ENCODE data around the gene DEFB125.

Gene DEFB125, protein sequence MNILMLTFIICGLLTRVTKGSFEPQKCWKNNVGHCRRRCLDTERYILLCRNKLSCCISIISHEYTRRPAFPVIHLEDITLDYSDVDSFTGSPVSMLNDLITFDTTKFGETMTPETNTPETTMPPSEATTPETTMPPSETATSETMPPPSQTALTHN

DNA sequence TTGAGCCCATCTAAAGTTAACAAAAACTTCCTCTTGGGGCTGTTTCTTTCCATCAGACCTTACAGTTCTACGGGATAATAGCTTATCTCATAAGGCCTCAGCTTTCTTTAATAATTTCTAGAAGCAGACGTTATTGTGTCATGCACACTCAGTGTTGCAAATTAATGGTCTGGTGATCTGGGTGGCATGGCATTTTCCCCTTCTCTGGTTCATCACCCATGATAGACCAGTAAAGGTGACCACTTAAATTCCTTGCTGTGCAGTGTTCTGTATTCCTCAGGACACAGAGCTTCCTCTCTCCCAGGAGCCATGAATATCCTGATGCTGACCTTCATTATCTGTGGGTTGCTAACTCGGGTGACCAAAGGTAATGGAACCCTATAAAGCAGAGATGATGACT, at the start of gene DEFB125:
Gene DEFB125, plus strand, starts transcription at position 272 of the 400 bp plus-strand sequence. Its CDS starts 38 bp downstream, at position 310.
- TF ChIP-seq RAD21 (IDR thresholded peaks at IDR 0.05; ENCODE audit: low read depth), result no peak

DNA sequence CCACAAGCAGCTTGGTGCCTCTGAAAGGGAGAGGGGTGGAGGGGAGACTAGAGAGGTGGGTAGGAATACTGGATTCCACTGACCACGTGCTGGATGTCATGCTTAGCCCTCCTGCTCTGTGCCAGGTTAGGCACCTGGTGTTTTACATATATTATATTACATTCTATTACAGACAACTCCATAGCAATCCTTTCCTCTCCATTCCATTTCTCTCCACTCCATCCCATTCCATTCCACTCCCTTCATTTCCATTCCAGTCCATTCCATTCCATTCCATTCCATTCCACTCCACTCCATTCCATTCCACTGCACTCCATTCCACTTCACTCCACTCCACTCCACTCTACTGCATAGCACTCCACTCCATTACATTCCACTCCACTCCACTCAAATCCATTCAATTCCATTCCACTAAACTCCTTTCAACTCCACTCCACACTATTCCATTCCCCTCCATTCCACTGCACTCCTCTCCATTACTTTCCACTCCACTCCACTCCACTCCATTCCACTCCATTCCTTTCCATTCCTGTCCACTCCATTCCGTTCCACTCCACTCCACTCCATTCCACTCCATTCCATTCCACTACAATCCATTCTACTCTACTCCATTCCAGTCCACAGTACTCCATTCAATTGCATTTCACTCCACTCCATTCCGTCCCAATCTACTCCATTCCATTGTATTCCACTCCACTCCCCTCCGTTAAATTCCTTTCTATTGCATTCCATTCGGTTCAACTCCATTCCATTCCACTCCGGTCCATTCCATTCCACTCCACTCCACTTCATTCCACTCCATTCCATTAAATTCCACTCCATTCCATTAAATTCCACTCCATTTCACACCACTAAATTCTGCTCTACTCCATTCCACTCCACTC, 27.2 kb upstream of the DEFB125 start:
- TF ChIP-seq CEBPB (IDR thresholded peaks at IDR 0.05) (no peak), CREB1 (IDR thresholded peaks at IDR 0.05; ENCODE audit: low read depth) (no peak), YY1 (IDR thresholded peaks at IDR 0.05; ENCODE audit: low read depth) (no peak), EGR1 (IDR thresholded peaks at IDR 0.05) (no peak), FOXM1 (IDR thresholded peaks at IDR 0.05; ENCODE audit: borderline replicate concordance, low read depth) (no peak), TAF1 (IDR thresholded peaks at IDR 0.05; ENCODE audit: low read depth) (no peak)
- TF ChIP-seq, protein P1, sequence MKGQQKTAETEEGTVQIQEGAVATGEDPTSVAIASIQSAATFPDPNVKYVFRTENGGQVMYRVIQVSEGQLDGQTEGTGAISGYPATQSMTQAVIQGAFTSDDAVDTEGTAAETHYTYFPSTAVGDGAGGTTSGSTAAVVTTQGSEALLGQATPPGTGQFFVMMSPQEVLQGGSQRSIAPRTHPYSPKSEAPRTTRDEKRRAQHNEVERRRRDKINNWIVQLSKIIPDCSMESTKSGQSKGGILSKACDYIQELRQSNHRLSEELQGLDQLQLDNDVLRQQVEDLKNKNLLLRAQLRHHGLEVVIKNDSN (IDR thresholded peaks at IDR 0.05), result no peak
- TF ChIP-seq, protein P2, sequence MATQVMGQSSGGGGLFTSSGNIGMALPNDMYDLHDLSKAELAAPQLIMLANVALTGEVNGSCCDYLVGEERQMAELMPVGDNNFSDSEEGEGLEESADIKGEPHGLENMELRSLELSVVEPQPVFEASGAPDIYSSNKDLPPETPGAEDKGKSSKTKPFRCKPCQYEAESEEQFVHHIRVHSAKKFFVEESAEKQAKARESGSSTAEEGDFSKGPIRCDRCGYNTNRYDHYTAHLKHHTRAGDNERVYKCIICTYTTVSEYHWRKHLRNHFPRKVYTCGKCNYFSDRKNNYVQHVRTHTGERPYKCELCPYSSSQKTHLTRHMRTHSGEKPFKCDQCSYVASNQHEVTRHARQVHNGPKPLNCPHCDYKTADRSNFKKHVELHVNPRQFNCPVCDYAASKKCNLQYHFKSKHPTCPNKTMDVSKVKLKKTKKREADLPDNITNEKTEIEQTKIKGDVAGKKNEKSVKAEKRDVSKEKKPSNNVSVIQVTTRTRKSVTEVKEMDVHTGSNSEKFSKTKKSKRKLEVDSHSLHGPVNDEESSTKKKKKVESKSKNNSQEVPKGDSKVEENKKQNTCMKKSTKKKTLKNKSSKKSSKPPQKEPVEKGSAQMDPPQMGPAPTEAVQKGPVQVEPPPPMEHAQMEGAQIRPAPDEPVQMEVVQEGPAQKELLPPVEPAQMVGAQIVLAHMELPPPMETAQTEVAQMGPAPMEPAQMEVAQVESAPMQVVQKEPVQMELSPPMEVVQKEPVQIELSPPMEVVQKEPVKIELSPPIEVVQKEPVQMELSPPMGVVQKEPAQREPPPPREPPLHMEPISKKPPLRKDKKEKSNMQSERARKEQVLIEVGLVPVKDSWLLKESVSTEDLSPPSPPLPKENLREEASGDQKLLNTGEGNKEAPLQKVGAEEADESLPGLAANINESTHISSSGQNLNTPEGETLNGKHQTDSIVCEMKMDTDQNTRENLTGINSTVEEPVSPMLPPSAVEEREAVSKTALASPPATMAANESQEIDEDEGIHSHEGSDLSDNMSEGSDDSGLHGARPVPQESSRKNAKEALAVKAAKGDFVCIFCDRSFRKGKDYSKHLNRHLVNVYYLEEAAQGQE (IDR thresholded peaks at IDR 0.05; ENCODE audit: low read depth), result no peak

DNA sequence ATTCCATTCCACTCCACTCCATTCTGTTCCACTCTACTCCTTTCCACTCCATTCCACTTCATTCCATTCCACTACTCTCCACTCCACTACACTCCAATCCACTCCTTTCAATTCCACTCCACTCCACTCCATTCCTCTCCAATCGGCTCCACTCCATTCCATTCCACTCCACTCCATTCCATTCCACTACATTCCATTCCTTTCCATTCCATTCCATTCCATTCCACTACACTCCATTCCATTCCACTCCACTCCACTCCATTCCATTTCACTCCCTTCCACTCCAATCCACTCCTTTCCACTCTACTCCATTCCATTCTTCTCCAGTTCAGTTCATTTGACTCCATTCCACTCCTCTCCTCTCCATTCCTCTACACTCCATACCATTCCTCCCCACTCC, 26.2 kb upstream of the DEFB125 start:
- no peak for TF ChIP-seq RAD21 (IDR thresholded peaks at IDR 0.05; ENCODE audit: low read depth)
- TF ChIP-seq, protein P3, sequence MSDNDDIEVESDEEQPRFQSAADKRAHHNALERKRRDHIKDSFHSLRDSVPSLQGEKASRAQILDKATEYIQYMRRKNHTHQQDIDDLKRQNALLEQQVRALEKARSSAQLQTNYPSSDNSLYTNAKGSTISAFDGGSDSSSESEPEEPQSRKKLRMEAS (IDR thresholded peaks at IDR 0.05), result no peak
- TF ChIP-seq TAF1 (IDR thresholded peaks at IDR 0.05; ENCODE audit: low read depth), result no peak
- TF ChIP-seq, protein P1 (IDR thresholded peaks at IDR 0.05), result no peak
- no peak for TF ChIP-seq CREB1 (IDR thresholded peaks at IDR 0.05; ENCODE audit: low read depth)

DNA sequence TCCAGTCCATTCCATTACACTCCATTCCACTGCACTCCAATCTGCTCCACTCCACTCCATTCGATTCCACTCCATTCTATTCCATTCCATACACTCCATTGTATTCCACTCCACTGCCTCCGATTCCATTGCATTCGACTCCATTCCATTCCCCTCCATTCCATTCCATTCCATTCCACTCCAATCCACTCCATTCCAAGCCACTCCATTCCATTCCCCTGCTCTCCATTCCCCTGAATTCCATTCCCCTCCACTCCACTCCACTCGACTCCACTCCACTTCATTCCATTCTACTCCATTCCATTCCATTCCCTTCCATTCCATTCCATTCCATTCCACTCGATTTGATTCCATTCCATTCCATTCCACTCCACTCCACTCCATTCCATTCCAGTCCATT, 25.7 kb upstream of the DEFB125 start:
- TF ChIP-seq RAD21 (IDR thresholded peaks at IDR 0.05; ENCODE audit: low read depth) (no peak), CEBPB (IDR thresholded peaks at IDR 0.05) (no peak), FOXM1 (IDR thresholded peaks at IDR 0.05; ENCODE audit: borderline replicate concordance, low read depth) (no peak), ZBTB7A (IDR thresholded peaks at IDR 0.05; ENCODE audit: low read depth) (no peak), EP300 (IDR thresholded peaks at IDR 0.05; ENCODE audit: borderline replicate concordance) (no peak), CREB1 (IDR thresholded peaks at IDR 0.05; ENCODE audit: low read depth) (no peak), NFIC (IDR thresholded peaks at IDR 0.05) (no peak)
- TF ChIP-seq, protein P2 (IDR thresholded peaks at IDR 0.05; ENCODE audit: low read depth), result no peak
- TF ChIP-seq, protein P3 (IDR thresholded peaks at IDR 0.05), result no peak
- TF ChIP-seq, protein P1 (IDR thresholded peaks at IDR 0.05), result no peak

DNA sequence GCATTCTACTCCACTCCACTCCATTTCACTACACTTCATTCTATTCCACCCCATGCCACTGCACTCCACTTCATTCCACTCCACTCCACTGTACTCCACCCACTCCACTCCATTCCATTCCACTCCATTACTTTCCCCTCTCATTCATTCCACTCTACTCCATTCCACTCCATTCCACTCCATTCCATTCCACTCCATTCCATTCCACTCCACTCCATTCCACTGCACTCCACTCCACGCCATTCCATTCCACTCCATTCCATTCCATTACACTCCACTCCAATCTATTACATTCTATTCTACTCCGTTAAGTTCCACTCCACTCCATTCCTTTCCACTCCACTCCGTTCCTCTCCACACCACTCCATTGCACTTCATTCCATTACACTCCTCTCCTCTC, 25.0 kb upstream of the DEFB125 start:
- TF ChIP-seq CREB1 (IDR thresholded peaks at IDR 0.05; ENCODE audit: low read depth), result no peak
- no peak for TF ChIP-seq CEBPB (IDR thresholded peaks at IDR 0.05)
- no peak for TF ChIP-seq FOXM1 (IDR thresholded peaks at IDR 0.05; ENCODE audit: borderline replicate concordance, low read depth)
- TF ChIP-seq NFIC (IDR thresholded peaks at IDR 0.05), result no peak
- TF ChIP-seq TCF12 (IDR thresholded peaks at IDR 0.05; ENCODE audit: low read depth), result no peak
- TF ChIP-seq EGR1 (IDR thresholded peaks at IDR 0.05), result no peak
- TF ChIP-seq, protein P1 (IDR thresholded peaks at IDR 0.05), result no peak
- TF ChIP-seq EP300 (IDR thresholded peaks at IDR 0.05; ENCODE audit: borderline replicate concordance), result no peak
- TF ChIP-seq ZBTB7A (IDR thresholded peaks at IDR 0.05; ENCODE audit: low read depth), result no peak
- TF ChIP-seq, protein P3 (IDR thresholded peaks at IDR 0.05), result no peak
- TF ChIP-seq TEAD4 (IDR thresholded peaks at IDR 0.05), result no peak
- TF ChIP-seq, protein P2 (IDR thresholded peaks at IDR 0.05; ENCODE audit: low read depth), result no peak
- no peak for TF ChIP-seq RAD21 (IDR thresholded peaks at IDR 0.05; ENCODE audit: low read depth)
- TF ChIP-seq YY1 (IDR thresholded peaks at IDR 0.05; ENCODE audit: low read depth), result no peak
- no peak for TF ChIP-seq TAF1 (IDR thresholded peaks at IDR 0.05; ENCODE audit: low read depth)

All from Ishikawa (cell line).